NCI-H82 treated with DMSO at 0.1 percent for 48 hours (cell line): ENCODE results near the gene SBF2.
A peak's percentile ranks its signal among the peaks of the same experiment; 100 is the strongest.

Source experiments
- DNase-seq: peaks from one replicate; lab custom pipeline; 2025; ENCODE audit not compliant: unreplicated experiment; lab: John Stamatoyannopoulos, UW

The SBF2 gene

GRCh38 chr11:9861860-9862725, 431.9 kb downstream of the SBF2 start:
- DNase-seq = peak; percentile 55

- DNase-seq = no peak
These were observed 434.3 kb downstream of the SBF2 start for GRCh38 chr11:9859554-9860305.

GRCh38 chr11:9858822-9859221, 435.2 kb downstream of the SBF2 start:
- no peak for DNase-seq

- peak; percentile 40 for DNase-seq
These were observed 435.8 kb downstream of the SBF2 start for GRCh38 chr11:9858218-9858617.

GRCh38 chr11:9855579-9856287, 438.3 kb downstream of the SBF2 start:
- no peak for DNase-seq

GRCh38 chr11:9853929-9854552, 440.0 kb downstream of the SBF2 start:
- DNase-seq = no peak

GRCh38 chr11:9852465-9852864, 441.6 kb downstream of the SBF2 start:
- no peak for DNase-seq

GRCh38 chr11:9851366-9851765, 442.7 kb downstream of the SBF2 start:
- no peak for DNase-seq

- no peak for DNase-seq
These were observed 443.7 kb downstream of the SBF2 start for GRCh38 chr11:9850224-9850895.

GRCh38 chr11:9849389-9849788, 444.6 kb downstream of the SBF2 start:
- DNase-seq = no peak

GRCh38 chr11:9847636-9848035, 446.4 kb downstream of the SBF2 start:
- no peak for DNase-seq

GRCh38 chr11:9842923-9843322, 451.1 kb downstream of the SBF2 start:
- no peak for DNase-seq

- DNase-seq = no peak
These were observed 453.5 kb downstream of the SBF2 start for GRCh38 chr11:9840460-9841004.

- no peak for DNase-seq
These were observed 454.5 kb downstream of the SBF2 start for GRCh38 chr11:9839550-9839949.

GRCh38 chr11:9838961-9839360, 455.1 kb downstream of the SBF2 start:
- DNase-seq = no peak

- DNase-seq = no peak
These were observed 455.8 kb downstream of the SBF2 start for GRCh38 chr11:9838229-9838628.

- DNase-seq = no peak
These were observed 459.7 kb downstream of the SBF2 start for GRCh38 chr11:9834291-9834690.

GRCh38 chr11:9831122-9831521, 462.9 kb downstream of the SBF2 start:
- DNase-seq = no peak

- no peak for DNase-seq
These were observed 466.3 kb downstream of the SBF2 start for GRCh38 chr11:9827708-9828107.

- DNase-seq = no peak
These were observed 467.6 kb downstream of the SBF2 start for GRCh38 chr11:9826390-9826789.
